T-helper 1 cell (primary cell): Measurements from ENCODE around the gene NMU.
A peak's percentile ranks its signal among the peaks of the same experiment; 100 is the strongest.
"Not testable (repeated sequence)": the region's sequence is repeated elsewhere in the genome, so short reads cannot be mapped to it uniquely, and the experiment has no call there.

Experiments
- DNase-seq, 5 donors: peaks; one replicate each; pipeline ENCODE4 v3.0.0-alpha.2; 2012 to 2020
- total RNA-seq, 4 donors: gene quantifications; one replicate each; lab custom pipeline; 2026; lab: John Stamatoyannopoulos, UW

NMU gene
- 0 to 0.30 (median 0.04) reads per million in 4 donors for total RNA-seq

- DNase-seq: peak in 3 of 5 donors; percentile 7 to 50 (median 12)
These were observed at the start of gene NMU for GRCh38 chr4:55635741-55636655. NMU (minus strand) TSS chr4:55636298; CDS start chr4:55636192, 106 bp downstream.

DNA sequence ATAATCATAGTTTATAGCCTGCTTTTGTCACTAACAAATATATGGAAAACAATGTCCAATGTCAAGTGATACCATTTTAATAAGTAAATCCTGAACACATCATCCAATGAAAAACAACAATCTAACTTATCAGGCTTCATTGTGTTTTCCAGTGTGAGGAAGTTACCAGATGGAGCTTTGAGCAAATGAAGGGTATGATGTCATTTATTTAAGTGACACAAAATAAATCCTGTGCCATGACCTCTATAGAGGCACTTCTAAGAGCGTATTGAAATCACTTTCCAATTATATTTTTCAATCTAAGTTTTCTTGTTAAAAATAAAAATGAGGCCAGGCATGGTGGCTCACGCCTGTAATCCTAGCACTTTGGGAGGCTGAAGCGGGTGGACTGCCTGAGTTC lies 48.2 kb upstream of the NMU start:
- no peak for DNase-seq

DNA sequence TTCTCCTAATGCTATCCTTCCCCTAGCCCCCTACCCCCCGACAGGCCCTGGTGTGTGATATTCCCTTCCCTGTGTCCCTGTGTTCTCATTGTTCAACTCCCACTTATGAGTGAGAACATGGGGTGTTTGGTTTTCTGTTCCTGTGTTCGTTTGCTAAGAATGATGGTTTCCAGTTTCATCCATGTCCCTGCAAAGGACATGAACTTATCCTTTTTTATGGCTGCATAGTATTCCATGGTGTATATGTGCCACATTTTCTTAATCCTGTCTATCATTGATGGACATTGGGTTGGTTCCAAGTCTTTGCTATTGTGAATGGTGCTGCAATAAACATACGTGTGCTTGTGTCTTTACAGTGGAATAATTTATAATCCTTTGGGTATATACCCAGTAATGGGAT lies 46.7 kb upstream of the NMU start:
- not testable (repeated sequence) for DNase-seq

- no peak for DNase-seq
These were observed 46.2 kb upstream of the NMU start for GRCh38 chr4:55682295-55682694.

DNA sequence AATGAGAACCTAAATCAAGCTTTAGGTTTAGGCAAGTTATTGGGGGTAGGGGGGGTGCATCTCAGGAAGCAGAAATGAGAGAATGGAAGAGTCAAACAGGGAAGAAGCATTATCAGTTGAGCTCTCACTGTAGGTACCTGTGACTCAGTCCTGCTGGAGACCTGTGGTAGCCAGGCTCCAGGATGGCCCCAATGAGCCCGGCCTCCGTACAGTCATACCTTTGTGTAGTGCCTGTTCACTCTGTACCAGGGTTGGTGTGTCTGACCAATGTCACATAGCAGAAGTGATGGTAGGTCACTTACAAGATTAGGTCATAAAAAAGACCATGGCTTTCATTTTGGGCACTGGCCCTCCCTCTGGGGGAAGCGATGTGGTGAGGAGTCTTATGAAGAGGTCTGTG lies 45.3 kb upstream of the NMU start:
- no peak for DNase-seq

DNA sequence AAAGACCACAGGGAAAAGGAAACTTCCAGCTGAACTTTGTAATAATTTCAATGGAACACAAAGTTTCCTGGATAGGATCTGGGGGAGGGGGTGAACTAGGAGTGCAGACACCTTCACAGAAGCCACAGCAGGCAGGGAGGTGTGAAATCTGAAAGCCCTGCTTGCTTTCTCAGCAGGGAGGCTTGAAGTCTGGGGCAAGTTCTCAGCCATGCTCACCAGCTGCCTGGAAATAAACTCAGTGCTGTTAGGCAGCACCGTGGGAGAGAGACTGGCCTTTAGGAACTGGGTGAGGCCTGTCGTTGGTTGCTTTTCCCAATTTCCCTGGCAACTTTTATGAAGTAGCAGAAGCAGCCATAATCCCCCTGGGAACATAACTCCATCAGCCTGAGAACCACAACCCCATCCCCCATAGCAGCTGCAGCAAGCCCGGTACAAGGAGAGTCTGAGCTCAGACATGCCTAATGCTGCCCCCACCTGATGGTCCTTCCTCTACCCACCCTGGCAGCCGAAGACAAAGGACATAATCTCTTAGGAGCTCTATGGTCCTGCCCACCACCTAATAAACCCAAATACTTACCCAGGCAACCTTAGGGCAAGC lies 39.2 kb upstream of the NMU start:
- no peak for DNase-seq

- no peak for DNase-seq
These were observed 37.3 kb upstream of the NMU start for GRCh38 chr4:55673424-55673823.

DNA sequence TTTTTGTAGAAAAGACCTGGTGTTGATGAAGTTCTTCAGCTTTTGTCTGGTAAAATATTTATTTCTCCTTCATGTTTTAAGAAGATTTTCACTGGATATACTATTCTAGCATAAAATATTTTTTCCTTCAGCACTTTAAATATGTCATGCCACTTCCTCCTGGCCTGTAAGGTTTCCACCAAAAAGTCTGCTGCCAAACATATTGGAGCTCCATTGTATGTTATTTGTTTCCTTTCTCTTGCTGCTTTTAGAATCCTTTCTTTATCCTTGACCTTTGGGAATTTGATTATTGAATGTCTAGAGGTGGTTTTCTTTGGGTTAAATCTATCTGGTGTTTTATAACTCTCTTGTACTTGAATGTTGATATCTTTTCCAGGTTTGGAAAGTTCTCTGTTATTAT lies 35.6 kb upstream of the NMU start:
- no peak for DNase-seq

- DNase-seq: no peak
These were observed 34.6 kb upstream of the NMU start for GRCh38 chr4:55670695-55671094.

DNA sequence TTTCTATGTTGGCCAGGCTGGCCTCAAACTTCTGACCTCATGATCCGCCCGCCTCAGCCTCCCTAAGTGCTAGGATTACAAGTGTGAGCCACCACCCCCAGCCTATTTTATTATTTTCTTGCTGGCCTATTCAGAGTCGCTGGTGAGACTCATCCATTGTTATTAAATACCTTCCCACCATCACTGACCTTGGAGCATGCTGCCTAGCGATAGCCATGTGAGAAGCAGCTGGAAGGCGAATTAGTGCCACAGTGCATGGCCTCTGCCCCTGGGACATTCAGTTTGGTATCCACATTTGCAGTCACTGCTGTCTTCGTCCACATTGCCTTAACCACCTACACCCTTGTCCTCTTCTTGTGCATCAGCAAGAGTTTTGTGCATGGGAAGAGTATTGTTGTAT lies 32.4 kb upstream of the NMU start:
- no peak for DNase-seq

DNA sequence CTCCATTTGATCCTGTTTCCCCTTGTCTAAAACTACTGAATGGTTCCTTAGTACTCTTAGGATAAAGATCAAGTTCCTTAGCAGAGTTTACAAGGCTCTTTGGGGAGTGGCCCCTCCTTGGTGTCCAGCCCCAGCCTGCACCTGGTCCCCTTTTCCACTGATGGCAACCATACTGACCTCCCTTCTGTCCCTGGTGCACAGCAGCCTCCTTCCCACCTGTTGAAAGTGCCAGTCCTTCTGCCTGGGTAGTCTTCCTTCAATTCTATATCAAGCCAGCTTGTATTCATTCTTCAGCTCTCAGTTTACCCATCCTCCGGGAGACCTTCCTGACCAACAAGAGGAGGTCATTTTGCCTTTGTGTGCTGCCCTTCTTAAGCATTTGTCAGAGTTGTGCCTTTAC lies 30.4 kb upstream of the NMU start:
- DNase-seq: no peak

GRCh38 chr4:55663145-55663544 lies 27.0 kb upstream of the NMU start:
- DNase-seq: no peak

- no peak for DNase-seq
These were observed 25.4 kb upstream of the NMU start for GRCh38 chr4:55661398-55662056.

GRCh38 chr4:55658657-55659056 lies 22.6 kb upstream of the NMU start:
- no peak for DNase-seq

DNA sequence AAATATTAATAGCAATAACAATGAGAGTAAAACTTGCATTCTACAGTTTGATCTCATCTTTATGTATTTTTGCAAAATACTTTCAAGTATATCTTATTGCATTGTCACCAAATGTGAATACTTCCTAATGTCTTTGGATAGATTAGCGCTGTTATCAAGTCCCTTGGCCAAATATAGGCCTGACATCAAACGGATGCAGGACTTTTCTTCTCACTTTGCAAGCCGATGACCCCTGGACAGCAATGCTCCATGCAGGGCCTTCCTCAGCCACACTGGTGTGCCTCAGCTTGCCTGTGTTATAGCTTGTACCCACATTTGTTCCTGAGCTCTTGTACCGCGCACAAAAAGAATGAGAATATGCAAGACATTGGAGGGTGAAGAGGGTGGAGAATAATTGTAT lies 18.0 kb upstream of the NMU start:
- DNase-seq: no peak

DNA sequence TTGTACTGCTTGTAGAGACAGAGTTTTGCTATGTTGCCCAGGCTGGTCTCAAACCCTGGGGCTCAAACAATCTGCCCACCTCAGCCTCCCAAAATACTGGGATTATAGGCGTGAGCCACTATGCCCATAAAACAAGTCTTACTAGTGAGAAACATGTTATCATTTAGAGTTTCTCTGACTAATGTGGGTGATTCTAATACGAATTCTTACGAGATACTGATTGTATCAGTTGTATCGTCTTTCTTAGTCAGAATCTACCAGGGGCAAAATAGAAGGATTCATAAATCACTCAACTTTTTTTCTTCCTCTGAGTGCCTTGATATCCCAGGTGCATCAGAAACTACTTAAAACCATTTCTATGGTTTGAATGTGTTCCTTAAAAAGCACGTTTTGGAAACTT lies 14.4 kb upstream of the NMU start:
- no peak for DNase-seq

DNA sequence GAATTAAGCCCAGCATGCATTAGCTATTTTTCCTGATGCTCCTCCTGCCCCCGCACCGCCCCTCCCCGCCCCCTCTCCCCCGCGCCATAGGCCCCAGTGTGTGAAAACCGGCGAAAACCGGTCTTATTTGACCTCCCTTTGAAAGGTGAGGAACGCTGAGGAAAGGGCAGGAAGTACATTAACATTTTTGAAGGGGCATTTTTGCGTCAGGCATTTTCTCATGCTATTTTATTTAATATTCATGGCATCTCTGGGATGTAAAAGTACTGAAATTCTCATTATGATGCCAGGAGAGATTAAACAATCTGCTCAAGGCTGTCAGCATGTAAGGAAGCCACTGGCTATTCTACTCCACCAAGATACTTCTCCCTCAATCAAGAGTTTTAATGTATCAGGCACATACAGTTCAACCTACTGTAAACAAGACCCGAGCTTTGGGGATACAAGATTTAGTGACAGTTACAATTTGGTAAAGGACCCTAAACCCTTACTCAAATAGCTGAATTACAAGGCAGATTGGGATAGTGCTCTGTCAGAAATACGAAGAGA lies 1.2 kb upstream of the NMU start:
- no peak for DNase-seq

- DNase-seq: no peak
These were observed 530 bp upstream of the NMU start for GRCh38 chr4:55636656-55636999.

DNA sequence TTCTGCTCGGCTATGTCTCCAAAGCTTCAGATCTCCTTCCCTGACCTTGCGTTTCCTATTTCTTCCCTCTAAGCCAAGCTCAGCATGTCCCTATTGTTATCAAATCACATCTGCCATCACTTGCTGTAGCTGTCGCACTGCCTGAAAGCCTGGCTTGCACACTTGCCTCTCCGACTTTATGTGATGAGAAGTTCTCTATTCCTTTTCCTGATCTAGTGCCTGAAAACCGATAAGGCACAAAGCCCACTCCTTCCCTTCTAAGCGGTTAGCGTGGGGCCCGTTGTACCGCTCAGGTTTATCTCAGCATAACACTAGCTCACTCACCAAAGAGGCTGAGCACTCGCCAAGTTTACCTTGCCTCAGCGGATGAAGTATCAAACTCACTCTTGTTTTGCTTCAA lies 816 bp downstream of the NMU start:
- no peak for DNase-seq

GRCh38 chr4:55634417-55635128 lies 1.5 kb downstream of the NMU start:
- no peak for DNase-seq

- DNase-seq: no peak
These were observed 2.2 kb downstream of the NMU start for GRCh38 chr4:55633903-55634302.

- DNase-seq: no peak
These were observed 10.3 kb downstream of the NMU start for GRCh38 chr4:55625835-55626234.

DNA sequence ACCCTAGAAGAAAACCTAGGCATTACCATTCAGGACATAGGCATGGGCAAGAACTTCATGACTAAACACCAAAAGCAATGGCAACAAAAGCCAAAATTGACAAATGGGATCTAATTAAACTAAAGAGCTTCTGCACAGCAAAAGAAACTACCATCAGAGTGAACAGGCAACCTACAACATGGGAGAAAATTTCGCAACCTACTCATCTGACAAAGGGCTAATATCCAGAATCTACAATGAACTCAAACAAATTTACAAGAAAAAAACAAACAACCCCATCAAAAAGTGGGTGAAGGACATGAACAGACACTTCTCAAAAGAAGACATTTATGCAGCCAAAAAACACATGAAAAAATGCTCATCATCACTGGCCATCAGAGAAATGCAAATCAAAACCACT lies 12.0 kb downstream of the NMU start:
- DNase-seq: not testable (repeated sequence)
